DOHH2 (cell line): ENCODE data around the gene NCDN.

ENCODE experiments used
- H3F3A ChIP-seq: fragments of 200-600 bp; sonication (generic), shearing (Covaris generic); 2 replicates; pipeline ENCODE4 v1.6.0; 2016; ENCODE audit warnings: antibody characterized with exemption, mild to moderate bottlenecking; ENCODE audit not compliant: control insufficient read depth, insufficient read depth
- H3K27ac ChIP-seq: fragments of 200-600 bp; sonication (generic); 2 replicates; pipeline ENCODE4 v1.5.1; 2014; ENCODE audit warnings: low read depth, mild to moderate bottlenecking, low read length, moderate library complexity
- H3K27me3 ChIP-seq: fragments of 200-600 bp; sonication (generic); 2 replicates; pipeline ENCODE4 v1.6.1; 2014; ENCODE audit warnings: mild to moderate bottlenecking, low read length, mixed read lengths; ENCODE audit not compliant: control insufficient read depth
- H3K36me3 ChIP-seq: fragments of 200-600 bp; sonication (generic); 2 replicates; pipeline ENCODE4 v1.6.1; 2014; ENCODE audit warnings: mild to moderate bottlenecking, low read length, moderate library complexity, mixed read lengths; ENCODE audit not compliant: control insufficient read depth
- H3K4me1 ChIP-seq: fragments of 200-600 bp; sonication (generic); 2 replicates; pipeline ENCODE4 v1.6.1; 2014; ENCODE audit warnings: mild to moderate bottlenecking, low read length, mixed read lengths; ENCODE audit not compliant: control insufficient read depth
- H3K4me2 ChIP-seq: fragments of 200-600 bp; sonication (generic); 2 replicates; pipeline ENCODE4 v1.6.0; 2014; ENCODE audit warnings: mild to moderate bottlenecking, low read length, moderate library complexity
- H3K4me3 ChIP-seq: fragments of 200-600 bp; sonication (generic); 2 replicates; pipeline ENCODE4 v1.5.1; 2014; ENCODE audit warnings: mild to moderate bottlenecking, low read length, mixed read lengths
- H3K79me2 ChIP-seq: fragments of 200-600 bp; sonication (generic); 2 replicates; pipeline ENCODE4 v1.6.1; 2014; ENCODE audit warnings: mild to moderate bottlenecking, low read length, mixed read lengths; ENCODE audit not compliant: control insufficient read depth
- H3K9me2 ChIP-seq: fragments of 200-600 bp; sonication (generic); replicated peaks from 2 replicates; pipeline ENCODE4 v1.6.1; 2014; ENCODE audit warnings: mild to moderate bottlenecking, low read length, mixed read lengths; ENCODE audit not compliant: control insufficient read depth
- H3K9me3 ChIP-seq: fragments of 200-600 bp; sonication (generic); 2 replicates; pipeline ENCODE4 v1.6.1; 2014; ENCODE audit warnings: antibody characterized with exemption, low read length, mixed read lengths; ENCODE audit not compliant: control insufficient read depth, insufficient read depth
- H4K20me1 ChIP-seq: fragments of 200-600 bp; sonication (generic); 2 replicates; pipeline ENCODE4 v1.6.0; 2014; ENCODE audit warnings: low read depth, mild to moderate bottlenecking, antibody characterized with exemption, low read length, moderate library complexity; ENCODE audit not compliant: control insufficient read depth, insufficient read depth
- EZH2phosphoT487 ChIP-seq: fragments of 200-600 bp; sonication (generic); IDR thresholded peaks from 2 replicates; pipeline ENCODE4 v1.6.1; 2017; ENCODE audit warnings: borderline replicate concordance, mild to moderate bottlenecking, antibody characterized with exemption, low read length, moderate library complexity, mixed read lengths
- TF ChIP-seq, protein P1 (sequence below): fragments of 200-600 bp; sonication (generic); IDR thresholded peaks from one replicate; pipeline ENCODE4 v1.5.1; 2014; ENCODE audit warnings: antibody characterized with exemption, mild to moderate bottlenecking, low read depth, low read length; ENCODE audit not compliant: poor library complexity, severe bottlenecking

The NCDN gene

GRCh38 chr1:35536556-35537162 lies 20.9 kb upstream of the NCDN start:
- Histone ChIP-seq H3K27ac (no peak overlapping the region), H4K20me1 (no peaks in the 10 kb centered on the region), H3K9me2 (no peaks in the 10 kb centered on the region), H3K36me3 (peaks cover 31% of the 10 kb centered on the region), H3F3A (no peaks in the 10 kb centered on the region; the same call in 1 of the 2 replicates), H3K9me3 (no peaks in the 10 kb centered on the region), H3K4me1 (peaks cover 19% of the 10 kb centered on the region), H3K4me2 (no peak overlapping the region), H3K79me2 (peaks cover 7% of the 10 kb centered on the region), H3K27me3 (no peaks in the 10 kb centered on the region), H3K4me3 (no peak overlapping the region)
- TF ChIP-seq, protein P1, sequence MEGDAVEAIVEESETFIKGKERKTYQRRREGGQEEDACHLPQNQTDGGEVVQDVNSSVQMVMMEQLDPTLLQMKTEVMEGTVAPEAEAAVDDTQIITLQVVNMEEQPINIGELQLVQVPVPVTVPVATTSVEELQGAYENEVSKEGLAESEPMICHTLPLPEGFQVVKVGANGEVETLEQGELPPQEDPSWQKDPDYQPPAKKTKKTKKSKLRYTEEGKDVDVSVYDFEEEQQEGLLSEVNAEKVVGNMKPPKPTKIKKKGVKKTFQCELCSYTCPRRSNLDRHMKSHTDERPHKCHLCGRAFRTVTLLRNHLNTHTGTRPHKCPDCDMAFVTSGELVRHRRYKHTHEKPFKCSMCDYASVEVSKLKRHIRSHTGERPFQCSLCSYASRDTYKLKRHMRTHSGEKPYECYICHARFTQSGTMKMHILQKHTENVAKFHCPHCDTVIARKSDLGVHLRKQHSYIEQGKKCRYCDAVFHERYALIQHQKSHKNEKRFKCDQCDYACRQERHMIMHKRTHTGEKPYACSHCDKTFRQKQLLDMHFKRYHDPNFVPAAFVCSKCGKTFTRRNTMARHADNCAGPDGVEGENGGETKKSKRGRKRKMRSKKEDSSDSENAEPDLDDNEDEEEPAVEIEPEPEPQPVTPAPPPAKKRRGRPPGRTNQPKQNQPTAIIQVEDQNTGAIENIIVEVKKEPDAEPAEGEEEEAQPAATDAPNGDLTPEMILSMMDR: no peak
- TF ChIP-seq EZH2phosphoT487: no peak

GRCh38 chr1:35537806-35538205 lies 19.8 kb upstream of the NCDN start:
- no peak overlapping the region for H3K27ac ChIP-seq
- no peaks in the 10 kb centered on the region for H3K27me3 ChIP-seq
- H3K36me3 ChIP-seq: peaks cover 33% of the 10 kb centered on the region
- H3K4me3 ChIP-seq: no peak overlapping the region
- H3K9me3 ChIP-seq: no peaks in the 10 kb centered on the region
- no peaks in the 10 kb centered on the region; the same call in 1 of the 2 replicates for H3F3A ChIP-seq
- TF ChIP-seq EZH2phosphoT487: no peak
- TF ChIP-seq, protein P1: no peak
- no peak overlapping the region for H3K4me2 ChIP-seq
- H3K4me1 ChIP-seq: peaks cover 19% of the 10 kb centered on the region
- no peaks in the 10 kb centered on the region for H3K9me2 ChIP-seq
- peaks cover 9% of the 10 kb centered on the region for H3K79me2 ChIP-seq
- no peaks in the 10 kb centered on the region for H4K20me1 ChIP-seq

DNA sequence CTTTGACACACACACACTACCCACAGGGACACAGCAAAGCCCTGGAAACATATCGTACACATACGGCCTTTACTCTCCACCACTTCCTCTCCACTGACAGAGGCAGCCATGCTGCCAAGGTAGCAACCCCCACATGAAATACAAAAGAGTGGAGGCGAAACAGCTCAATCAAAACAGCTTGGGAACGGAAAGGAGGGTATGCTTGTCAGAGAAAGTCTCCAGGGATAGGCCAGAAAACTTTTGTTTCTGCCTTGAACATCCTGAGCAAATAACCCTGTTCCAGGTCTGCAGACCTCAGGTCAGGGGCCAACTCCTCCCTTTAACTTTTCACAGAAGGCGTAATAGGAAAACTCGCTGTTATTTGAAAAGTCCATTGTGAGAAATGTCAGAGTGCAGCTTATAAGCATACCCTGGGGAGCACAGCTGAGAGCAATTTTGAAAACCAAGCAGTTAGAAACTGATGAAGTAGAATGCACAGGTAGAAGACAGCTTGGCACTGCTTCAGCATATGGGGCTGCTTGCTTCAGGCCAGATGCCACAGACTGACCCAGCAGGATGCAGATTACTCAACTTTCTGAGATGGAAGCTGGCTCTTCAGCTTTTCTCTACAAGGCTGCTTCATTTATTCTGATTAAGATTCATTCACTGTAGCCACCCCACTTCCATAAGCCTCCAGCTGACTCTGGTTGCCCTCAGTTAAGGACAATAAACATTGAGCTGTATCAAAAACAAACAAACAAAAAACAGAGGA lies 18.4 kb upstream of the NCDN start:
- H3K27me3 ChIP-seq: no peaks in the 10 kb centered on the region
- no peaks in the 10 kb centered on the region for H4K20me1 ChIP-seq
- TF ChIP-seq, protein P1: no peak
- no peak for TF ChIP-seq EZH2phosphoT487
- peak overlapping the region; percentile 13; the same call in 1 of the 2 replicates for H3K4me2 ChIP-seq
- H3K27ac ChIP-seq: no peak overlapping the region
- H3K36me3 ChIP-seq: peaks cover 32% of the 10 kb centered on the region
- peaks cover 19% of the 10 kb centered on the region for H3K4me1 ChIP-seq
- no peaks in the 10 kb centered on the region for H3K9me3 ChIP-seq
- peaks cover 9% of the 10 kb centered on the region for H3K79me2 ChIP-seq
- no peaks in the 10 kb centered on the region for H3K9me2 ChIP-seq
- no peaks in the 10 kb centered on the region; the same call in 1 of the 2 replicates for H3F3A ChIP-seq
- H3K4me3 ChIP-seq: no peak overlapping the region
